HG02938 (cell line): Measurements from ENCODE around the gene ARHGEF7.
"Not testable (repeated sequence)": the region's sequence is repeated elsewhere in the genome, so short reads cannot be mapped to it uniquely, and the experiment has no call there.

Experiments
- ATAC-seq: cut with Tn5 transposase; IDR thresholded peaks from one replicate; pipeline ENCODE4 v1.9.1; 2021; ENCODE audit warnings: mild to moderate bottlenecking, moderate library complexity; ENCODE audit not compliant: unreplicated experiment

ARHGEF7 gene

GRCh38 chr13:111251646-111252445 lies 136.7 kb downstream of the ARHGEF7 start:
- ATAC-seq = no peak

- no peak for ATAC-seq
These were observed 137.6 kb downstream of the ARHGEF7 start for GRCh38 chr13:111252446-111253364.

GRCh38 chr13:111253365-111253872 lies 138.3 kb downstream of the ARHGEF7 start:
- ATAC-seq = no peak

GRCh38 chr13:111255228-111255790 lies 140.2 kb downstream of the ARHGEF7 start:
- no peak for ATAC-seq

GRCh38 chr13:111256458-111256857 lies 141.3 kb downstream of the ARHGEF7 start:
- no peak for ATAC-seq

- ATAC-seq = no peak
These were observed 141.8 kb downstream of the ARHGEF7 start for GRCh38 chr13:111256946-111257345.

- not testable (repeated sequence) for ATAC-seq
These were observed 142.8 kb downstream of the ARHGEF7 start for GRCh38 chr13:111257899-111258298.

- no peak for ATAC-seq
These were observed 143.5 kb downstream of the ARHGEF7 start for GRCh38 chr13:111258637-111259036.

GRCh38 chr13:111259058-111259457 lies 143.9 kb downstream of the ARHGEF7 start:
- no peak for ATAC-seq

GRCh38 chr13:111261326-111261725 lies 146.2 kb downstream of the ARHGEF7 start:
- ATAC-seq = no peak

- ATAC-seq = no peak
These were observed 147.2 kb downstream of the ARHGEF7 start for GRCh38 chr13:111262281-111262680.

GRCh38 chr13:111262715-111263114 lies 147.6 kb downstream of the ARHGEF7 start:
- no peak for ATAC-seq

GRCh38 chr13:111263566-111263965 lies 148.5 kb downstream of the ARHGEF7 start:
- ATAC-seq = no peak

- ATAC-seq = no peak
These were observed 150.0 kb downstream of the ARHGEF7 start for GRCh38 chr13:111265006-111265700.

GRCh38 chr13:111265701-111266035 lies 150.6 kb downstream of the ARHGEF7 start:
- no peak for ATAC-seq

- no peak for ATAC-seq
These were observed 152.1 kb downstream of the ARHGEF7 start for GRCh38 chr13:111267205-111267604.

GRCh38 chr13:111267784-111268183 lies 152.7 kb downstream of the ARHGEF7 start:
- ATAC-seq = no peak

GRCh38 chr13:111269508-111269907 lies 154.4 kb downstream of the ARHGEF7 start:
- no peak for ATAC-seq

- ATAC-seq = no peak
These were observed 155.0 kb downstream of the ARHGEF7 start for GRCh38 chr13:111270126-111270525.

GRCh38 chr13:111270765-111271698 lies 155.9 kb downstream of the ARHGEF7 start:
- ATAC-seq = no peak
